Activated effector memory CD4-positive, alpha-beta T cell treated with Interleukin-2 at 50 U/mL for 16 hours (primary cell): Measurements from ENCODE around the gene TRABD2B.

Experiments
- DNase-seq: peaks from one replicate; pipeline ENCODE4 v3.0.0-alpha.2; 2020

TRABD2B gene

DNA sequence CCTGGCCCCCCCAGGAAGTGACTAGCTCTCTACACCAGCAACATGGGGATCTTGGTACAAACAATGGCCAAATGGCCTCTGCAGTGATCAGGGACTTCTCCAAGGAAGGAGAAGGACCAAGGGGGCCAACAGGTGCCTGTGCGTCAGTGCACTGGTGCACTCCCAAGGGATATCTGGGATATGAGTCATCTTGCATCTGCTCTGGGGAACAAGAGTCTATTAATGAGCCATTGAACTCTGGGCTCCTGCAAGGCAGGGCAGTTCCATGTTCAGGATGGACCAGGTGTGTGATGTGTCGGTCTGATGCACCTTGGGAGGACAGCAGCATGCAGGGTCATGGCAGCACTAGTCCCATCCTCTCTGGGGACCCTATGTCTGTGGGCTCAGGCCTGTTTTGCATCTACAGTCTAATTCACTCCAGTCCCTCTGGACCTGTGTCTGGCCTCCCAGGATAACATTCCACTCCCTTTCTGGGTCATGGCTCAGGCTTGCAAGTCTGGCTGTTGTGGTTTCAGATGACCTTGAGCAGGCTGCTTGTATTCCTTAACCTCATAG is 125.3 kb downstream of the TRABD2B start:
- DNase-seq, result no peak

DNA sequence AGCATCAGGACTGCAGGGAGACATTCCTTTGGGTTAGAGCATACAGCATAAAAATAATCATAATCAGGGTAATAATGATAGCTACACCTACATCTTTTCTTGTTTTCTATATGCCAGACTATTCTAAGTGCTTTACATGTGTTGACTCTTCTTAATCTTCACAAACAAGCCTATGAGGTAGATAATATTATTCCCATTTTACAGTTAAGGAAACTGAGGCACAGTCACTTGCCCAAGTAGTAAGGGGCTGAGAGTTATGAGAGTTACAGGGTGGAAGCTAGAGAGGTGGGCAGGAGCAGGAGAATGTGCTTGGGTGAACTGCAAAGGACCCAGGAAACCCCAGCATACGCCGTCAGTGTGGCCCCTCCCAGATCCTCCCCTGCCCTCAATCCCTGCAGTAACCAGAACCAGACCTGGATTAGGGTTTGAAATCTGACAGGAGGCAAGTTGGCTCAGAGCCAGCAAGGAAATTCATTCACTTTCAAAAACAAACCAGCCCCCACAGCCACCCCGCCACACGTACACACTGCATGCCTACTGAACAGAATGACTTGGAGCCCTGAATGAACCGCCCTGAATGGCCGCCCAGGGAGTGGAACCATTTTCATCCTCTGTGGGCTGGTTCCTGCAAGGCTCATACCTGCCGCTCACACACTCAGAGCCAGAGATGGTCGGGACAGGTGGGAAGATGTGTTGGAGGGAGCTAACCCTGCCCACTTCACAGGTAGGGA is 126.1 kb downstream of the TRABD2B start:
- no peak for DNase-seq

DNA sequence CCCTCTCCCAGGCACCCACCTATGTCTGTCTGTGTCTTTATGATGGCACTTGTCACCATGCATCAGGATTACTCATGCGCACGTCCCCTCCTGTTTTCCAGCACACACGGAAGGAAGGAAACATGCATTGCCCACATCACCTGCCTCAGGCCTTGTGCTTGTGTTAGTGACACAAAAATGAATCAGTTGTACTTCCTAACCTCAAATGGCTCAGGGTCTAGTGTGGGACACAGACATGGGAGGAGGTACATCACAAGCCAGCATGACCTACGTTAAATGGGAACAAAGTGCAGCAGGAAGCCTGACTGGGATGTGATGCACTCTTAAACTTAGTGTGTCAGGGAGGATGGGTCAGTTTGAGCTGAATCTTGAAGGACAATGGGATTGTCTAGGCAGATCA is 126.7 kb downstream of the TRABD2B start:
- DNase-seq, result no peak

DNA sequence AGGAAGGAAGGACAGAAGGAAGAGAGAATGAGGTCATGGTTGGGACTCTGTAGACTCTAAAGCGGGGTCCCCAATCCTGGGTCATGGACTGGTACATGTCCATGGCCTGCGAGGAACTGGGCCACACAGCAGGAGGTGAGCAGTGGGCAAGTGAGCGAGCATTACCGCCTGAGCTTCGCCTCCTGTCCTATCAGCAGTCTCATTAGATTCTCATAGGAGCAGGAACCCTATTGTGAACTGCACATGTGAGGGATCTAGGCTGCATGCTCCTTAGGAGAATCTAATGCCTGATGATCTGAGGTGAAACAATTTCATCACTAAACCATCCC is 128.9 kb downstream of the TRABD2B start:
- DNase-seq, result no peak

DNA sequence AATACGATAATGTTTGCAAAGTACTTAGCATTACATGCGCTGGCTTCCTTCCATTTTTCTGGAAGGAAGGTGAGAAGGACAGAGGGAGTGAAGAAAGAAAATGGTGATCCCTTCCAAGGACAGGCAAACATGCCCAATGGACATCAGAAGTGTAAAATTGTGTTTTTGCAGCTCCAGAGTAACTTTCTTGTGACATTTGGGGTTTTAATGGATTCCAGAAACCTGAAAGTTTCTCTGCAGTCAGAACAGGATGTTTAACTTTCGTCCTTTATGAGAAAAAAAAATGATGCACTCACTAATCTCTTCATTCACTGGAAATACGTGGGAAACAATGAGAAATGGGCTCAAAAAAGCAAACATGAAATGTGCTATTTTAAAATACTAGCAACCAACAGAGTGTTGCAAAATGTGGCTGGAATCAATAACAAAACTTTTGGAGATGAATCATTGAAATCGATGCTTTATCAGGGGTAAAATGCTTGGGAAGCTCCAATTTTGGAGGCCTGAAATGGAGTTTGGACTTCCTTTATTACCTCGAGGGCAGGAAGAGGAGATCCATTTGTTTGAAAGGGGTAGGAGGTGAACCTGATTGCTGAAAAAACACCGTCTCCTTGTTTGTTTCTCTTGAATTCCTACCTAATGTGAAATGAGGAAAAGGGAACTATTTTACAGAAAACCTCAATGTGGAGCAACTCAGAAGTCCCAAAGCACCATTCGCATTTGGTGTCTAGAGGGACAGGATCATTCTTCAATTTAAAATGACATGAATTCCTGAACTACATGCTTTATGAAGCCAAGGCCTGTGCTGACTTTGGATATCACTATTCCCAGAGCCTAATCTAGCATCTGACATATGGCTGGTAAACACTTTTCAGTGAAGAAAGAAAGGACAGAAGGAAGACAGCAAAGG is 129.5 kb downstream of the TRABD2B start:
- no peak for DNase-seq

DNA sequence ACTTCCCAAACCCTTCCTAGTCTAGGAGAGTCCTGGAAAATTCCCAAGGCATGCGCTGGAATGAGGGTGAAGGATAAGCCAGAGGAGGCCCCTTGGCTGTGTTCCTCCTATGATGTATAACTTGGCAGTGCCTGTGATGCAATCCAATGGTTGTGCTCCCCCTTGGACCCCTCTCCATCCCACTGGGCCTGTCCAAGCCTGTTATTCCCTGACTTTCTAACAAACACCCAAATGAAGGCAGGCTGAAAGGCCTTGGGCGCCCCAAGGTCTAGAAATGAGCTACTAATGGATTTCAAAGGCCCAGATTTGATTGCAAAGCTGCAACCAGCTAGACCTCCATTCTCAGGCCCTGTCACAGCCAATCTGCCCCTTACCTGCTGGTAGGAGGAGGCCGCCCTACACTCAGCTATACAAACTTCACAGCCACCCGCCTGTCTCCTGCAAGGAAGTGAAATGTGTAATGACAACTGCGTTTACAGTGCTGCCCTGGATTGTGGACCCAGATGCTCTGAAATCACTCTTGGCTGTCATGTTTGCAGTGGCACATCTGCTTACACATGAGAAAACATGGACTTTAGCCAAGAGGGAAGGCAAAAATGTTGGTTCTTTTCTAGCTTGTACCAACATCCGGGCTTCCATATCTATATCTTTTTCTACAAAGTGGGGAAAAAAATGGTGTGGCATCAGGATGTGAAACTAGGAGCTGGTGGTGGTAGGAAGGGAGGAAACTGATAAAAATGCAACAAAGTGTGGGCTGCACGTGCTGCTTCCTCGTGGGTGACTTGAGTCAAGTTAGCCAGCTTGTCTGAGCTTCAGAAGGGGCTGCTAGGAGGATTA is 130.4 kb downstream of the TRABD2B start:
- DNase-seq, result no peak

DNA sequence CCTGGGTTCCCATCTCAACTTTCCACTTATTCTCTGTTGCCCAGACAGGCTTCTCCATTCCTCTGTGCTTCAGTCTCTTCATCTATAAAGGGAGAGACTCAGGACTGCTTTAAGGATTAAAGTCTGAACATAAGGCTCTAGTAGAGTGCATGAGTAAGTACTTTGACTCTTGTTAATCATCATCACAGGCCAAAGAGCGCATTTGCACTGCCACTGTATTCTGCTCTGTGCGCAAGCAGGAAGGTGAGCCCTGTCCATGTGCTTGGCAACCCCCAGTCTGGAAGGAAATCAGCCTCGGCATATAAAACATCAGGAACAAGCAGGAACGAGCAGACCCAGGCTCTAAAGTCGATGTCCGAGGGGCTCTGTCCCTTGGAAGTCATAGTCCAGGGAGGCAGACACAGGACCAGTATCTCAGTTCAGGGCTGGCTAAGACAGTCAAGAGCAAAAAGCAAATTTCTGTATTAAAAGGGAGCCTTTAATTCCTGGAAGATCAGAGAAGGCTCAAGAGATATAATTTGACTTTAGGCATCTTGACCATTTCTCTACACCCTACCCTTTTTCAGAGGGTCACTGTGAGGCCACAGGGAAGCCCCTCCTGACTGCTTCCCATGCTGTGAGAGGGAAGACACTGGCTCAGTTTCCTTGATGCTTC is 131.2 kb downstream of the TRABD2B start:
- DNase-seq, result no peak

DNA sequence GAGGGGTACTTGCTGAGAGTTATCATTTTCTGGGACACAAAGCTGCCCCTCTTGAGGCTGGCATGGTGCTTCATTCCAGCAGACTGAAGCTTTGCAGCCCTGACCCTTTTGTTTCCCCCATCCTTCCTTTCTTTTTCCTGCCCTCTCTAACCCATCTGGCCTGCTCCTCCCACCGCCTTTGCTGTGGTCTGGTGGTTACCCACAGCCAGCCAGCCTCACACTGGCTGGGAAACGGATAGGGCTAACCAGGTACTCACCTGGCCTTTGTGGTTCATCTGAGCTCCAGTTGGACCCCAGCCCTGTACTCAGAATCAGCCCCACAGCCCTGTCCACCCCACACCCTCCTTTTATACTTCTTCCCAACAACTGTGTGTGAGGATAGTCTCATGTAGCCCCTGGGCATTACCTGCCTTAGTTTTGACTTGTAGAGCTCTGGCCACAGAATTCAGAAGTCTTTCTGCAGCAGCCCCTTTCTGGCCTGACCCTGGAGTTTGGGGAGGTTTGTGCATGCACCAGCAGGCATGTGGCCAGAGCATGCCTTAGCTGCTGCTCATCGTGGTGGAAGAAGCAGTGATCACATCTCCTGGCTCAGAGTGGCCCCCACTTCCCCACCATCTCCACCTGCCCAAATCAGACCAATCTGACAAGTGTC is 138.0 kb downstream of the TRABD2B start:
- DNase-seq, result no peak

DNA sequence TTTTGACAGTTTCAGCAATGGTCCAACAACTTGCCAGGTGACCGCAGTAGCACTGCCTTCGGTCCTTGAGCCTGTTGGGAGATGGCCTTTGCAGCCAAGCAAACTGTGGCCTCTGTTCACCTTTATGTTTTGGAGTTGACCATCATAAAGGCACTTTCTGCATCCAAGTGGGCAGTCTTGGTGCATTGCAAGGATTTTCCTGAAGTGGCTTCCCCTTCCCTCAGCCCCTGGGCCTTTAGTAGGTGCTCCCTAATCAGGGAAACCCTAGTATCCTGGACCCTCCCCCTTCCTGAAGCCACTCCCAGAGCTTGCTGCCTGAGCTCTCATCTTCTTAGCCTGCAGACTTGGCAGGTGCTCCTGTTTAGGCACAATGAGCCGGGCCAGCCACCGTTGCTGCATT is 140.2 kb downstream of the TRABD2B start:
- no peak for DNase-seq

DNA sequence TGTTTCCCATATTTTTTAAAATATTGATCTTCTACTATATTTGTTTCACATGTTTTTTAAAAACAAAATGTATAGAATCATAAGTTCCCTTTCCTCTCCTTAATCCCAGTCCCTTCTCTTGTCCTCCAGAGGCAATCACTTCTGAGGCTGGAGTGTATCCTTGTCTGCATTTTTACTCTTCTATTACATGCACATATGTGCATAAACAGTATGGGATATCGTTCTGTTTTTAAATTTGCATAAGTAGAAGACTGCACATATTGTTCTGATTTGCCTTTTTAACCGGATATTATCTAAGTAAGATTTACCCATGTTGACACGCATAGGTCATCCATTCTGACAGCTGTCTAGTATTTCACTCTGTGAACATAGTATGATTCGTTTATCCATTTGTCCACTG is 142.0 kb downstream of the TRABD2B start:
- no peak for DNase-seq

DNA sequence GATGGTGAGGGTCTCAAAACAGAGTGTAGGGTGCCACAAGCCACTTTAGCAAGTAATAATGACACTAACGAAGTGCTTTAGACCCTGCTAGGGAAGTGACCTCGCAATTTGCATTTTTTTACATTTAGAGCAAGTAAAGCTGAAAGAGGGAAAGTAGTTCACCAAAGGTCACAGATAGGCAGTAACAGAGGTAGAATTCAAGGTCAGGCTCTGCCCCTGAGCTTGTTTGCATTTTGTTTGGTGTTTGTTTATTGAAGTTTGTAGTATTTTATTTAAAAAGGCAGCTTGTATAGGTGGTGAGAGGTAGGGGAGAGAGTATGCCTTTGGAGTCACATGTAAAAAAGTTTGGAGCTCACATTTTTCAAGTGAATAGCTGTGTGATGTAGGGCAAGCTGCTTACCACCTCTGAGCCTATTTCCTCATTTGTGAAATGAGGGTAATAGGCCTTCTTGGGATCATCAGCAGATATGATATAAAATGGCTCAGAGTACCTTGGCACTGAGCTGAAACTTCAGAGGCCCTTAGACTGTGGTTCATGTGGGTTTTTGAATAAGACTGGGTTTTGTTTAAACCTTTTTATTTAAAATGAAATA is 142.5 kb downstream of the TRABD2B start:
- DNase-seq, result no peak

DNA sequence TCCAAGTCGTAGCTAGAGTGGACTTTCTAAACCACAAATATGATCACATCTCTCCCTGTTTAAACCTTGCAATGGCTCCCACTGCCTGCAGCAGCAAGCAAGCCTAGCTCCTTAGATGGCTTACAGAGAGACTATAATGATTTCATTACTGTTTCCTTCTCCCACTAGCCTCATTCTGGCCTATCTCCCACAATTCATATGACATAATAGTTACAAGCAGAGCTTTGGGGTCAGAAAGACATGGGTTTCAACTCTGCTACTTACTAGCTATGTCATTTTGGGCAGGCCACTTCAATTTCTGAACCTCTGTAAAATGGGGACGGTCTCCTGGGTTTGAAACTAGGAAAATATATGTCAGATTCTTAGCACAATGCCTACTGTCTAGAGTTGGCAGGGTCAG is 143.3 kb downstream of the TRABD2B start:
- no peak for DNase-seq

DNA sequence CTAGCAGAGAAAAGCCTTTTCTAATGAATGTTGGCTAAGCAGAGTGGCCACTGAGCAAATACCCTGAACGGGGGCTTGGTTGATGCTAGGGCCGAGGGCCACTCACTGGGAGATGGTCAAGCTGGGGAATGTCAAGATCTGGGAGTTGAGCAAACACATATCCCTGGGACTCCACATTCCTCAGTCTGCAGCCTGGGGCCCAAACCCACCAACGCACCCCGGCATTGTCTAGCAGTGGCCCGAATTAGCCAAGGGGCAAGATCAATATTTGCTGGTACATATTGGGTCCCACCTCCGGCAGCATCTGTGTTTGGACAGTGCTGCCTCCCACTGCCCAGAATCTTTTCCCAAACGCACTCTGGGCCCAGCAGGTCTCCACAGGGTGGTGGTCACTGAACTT is 144.1 kb downstream of the TRABD2B start:
- DNase-seq, result no peak

DNA sequence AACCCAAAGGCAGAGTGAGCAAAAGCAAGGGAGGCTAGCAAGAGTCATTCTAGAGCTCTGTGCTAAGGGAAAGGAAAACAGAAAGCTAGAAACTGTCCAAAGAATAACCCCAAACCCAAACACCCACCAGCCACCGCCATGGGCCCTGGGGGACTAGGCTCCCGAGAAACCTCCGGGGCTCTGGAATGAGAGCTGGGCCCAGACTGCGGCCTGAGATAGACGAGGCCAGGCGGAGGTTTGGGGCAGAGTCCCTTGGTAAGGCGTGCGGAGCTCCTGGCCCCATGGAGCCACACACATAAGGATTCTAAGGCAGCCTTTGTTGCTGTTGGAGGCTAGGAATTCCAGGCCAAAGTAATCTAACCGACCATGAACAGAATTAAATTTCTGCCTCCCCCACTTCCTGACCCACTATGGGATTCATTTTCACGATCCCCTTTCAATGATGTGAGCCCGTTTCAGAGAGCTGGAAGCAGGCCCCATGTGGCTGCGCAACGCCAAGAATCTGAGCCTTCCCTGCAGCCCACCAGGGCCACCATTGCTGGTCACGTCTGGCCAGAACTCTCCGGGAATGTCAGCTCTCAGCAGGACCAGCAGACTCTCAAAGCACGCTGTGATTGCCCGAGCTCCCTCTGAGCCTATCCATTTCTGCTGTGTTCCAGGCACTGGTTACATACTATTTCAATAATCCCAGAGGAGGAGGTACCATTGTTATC is 145.0 kb downstream of the TRABD2B start:
- DNase-seq, result no peak

DNA sequence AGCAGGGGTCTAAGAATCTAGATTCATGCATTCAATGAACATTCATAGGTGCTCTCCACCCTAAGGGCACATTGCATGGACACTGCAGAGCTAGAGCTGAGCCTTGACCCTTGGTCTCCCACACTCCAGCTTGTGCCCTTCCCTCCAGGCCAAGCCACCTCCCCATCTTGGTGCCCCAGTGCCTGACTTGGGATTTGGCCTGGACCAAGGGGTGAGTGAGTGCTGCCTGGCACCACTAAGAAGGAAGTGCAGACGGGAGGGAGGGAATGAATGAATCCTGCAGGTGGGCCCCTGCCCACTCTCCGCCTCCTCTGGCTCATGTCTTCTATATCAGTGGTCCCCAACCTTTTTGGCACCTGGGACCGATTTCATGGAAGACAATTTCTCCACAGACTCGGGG is 146.7 kb downstream of the TRABD2B start:
- DNase-seq, result no peak

DNA sequence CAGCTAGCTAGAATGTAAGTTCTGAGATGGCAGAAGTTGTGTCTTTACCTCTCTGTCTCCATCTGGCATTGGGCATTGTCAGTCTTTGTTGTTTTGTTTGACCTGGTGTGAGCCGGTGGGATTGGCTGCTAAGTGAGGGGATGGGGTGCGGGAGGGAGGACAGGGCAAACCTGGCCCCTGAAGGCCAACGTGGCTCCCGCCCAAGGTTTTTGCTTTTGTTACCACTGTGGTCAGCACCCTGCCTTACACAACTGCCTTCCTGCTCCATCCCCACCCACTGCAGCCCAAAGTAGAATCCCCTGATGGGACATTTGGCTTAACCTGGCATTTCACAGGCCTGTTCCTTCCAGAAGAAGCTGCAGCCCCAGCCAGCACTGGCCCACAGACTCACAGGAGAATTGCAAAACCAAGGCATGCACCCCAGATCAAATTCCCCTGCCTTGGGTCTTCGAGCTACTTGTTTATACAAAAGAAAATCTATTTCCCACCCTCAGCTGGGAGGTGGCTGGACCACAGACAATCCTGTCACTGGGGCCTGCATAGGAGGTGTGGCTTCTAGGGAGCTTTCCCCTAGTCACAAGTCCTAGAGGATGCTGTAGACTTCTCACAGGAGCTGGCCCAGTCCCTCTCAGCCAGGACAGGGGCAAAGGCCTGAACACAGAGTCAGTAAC is 147.5 kb downstream of the TRABD2B start:
- no peak for DNase-seq

DNA sequence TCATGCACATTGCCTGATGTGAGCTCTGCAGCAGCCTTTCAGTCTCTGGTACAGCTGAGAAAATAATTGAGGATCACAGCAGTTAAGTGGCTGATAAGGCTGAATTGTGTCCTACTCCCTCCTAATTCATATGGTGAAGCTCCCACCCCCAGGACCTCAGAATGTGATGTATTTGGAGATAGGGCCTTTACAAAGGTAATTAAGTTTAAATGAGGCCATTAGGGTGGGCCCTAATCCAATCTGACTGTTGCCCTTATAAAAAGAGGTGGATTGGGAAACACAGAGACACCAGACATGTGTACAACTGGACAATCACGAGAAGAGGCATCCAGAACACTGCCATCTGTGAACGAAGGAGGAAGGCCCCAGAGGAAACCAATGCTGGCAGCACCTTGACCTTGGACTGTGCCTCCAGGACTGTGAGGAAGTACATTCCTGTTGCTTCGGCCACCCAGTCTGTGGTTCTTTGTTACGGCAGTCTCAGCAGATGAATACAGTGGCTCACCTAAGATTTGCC is 148.1 kb downstream of the TRABD2B start:
- DNase-seq, result no peak

DNA sequence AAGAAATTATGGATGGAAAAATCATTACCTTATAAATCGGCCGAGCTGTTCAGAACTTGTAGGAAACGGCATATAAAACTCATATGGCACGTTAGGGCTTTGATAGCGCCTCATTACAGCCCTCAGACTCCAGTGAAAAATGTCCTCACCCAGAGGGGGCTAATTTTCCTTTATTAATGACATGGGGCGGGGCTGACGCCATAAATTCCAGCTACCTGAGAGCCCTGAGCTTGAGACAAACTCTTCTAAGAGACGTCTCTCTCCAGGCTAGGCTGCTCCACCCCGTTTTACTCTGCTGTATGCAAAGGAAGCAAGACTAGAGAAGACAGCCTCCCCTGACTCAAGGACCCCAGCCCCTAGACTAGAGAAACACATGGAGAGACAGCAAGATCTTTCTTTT is 149.4 kb downstream of the TRABD2B start:
- no peak for DNase-seq

DNA sequence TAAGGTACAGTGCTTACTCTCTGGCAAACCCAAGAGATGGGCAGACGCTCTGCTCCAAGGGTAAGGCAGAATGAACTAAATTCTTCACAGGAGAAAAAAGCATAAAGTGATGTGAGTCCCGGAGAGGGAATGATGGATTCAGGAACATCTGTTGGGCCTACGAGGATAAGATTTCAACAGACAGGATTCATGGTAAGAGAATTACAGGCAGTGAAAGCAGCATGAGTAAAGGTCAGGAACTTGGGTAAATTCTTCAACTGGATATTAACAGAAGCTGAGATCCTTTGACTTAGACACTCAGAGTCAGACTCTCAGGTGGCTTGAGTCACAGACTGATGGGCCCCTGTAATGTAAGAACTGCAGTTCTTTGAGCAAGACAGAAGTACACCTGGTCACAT is 152.6 kb downstream of the TRABD2B start:
- DNase-seq, result no peak
